22Rv1 (cell line): ENCODE results near the gene THBD.

ENCODE experiments used
- H3K27ac ChIP-seq: fragments of 450-650 bp; 2 replicates; pipeline ENCODE4 v1.5.1; 2017
- CTCF ChIP-seq: fragments of 450-650 bp; IDR thresholded peaks from 2 replicates; pipeline ENCODE4 v1.5.1; 2017; ENCODE audit warnings: mild to moderate bottlenecking
- ZFX ChIP-seq: fragments of 450-650 bp; IDR thresholded peaks from 2 replicates; pipeline ENCODE4 v1.6.1; 2017; ENCODE audit warnings: antibody characterized with exemption, borderline replicate concordance

THBD gene

GRCh38 chr20:23050076-23050838 is 785 bp upstream of the THBD start:
- H3K27ac ChIP-seq = no peak overlapping the region

GRCh38 chr20:23048283-23049200 is 930 bp downstream of the THBD start:
- H3K27ac ChIP-seq = no peak overlapping the region
- TF ChIP-seq ZFX (no peak), CTCF (peak; percentile 69)

More at GRCh38 chr20:23050076-23050838, 785 bp upstream of the THBD start:
- TF ChIP-seq ZFX (no peak), CTCF (no peak)

GRCh38 chr20:23047738-23048214 is 1.7 kb downstream of the THBD start:
- no peak overlapping the region for H3K27ac ChIP-seq

GRCh38 chr20:23047001-23047737 is 2.3 kb downstream of the THBD start:
- no peak overlapping the region for H3K27ac ChIP-seq
- TF ChIP-seq ZFX = no peak
- no peak for TF ChIP-seq CTCF

More at GRCh38 chr20:23047738-23048214, 1.7 kb downstream of the THBD start:
- no peak for TF ChIP-seq CTCF
- TF ChIP-seq ZFX = no peak

GRCh38 chr20:23046431-23046830 is 3.0 kb downstream of the THBD start:
- TF ChIP-seq CTCF (no peak), ZFX (no peak)
- no peak overlapping the region for H3K27ac ChIP-seq

GRCh38 chr20:23043376-23043775 is 6.1 kb downstream of the THBD start:
- TF ChIP-seq ZFX (no peak), CTCF (no peak)
- H3K27ac ChIP-seq = no peak overlapping the region
